ENCODE data around the gene CDC42EP5. TPM values are rescaled to one million over a fixed set of nuclear protein-coding genes. Genes with fewer than 3 reads are reported as not detected.

The CDC42EP5 gene
- total RNA-seq, 1 donor from 2014 or later = 4.7 TPM

Other genes starting within 250 kb of the CDC42EP5 start
- gene LILRA6, start 230.5 kb downstream of the CDC42EP5 start, total RNA-seq = not detected in 2 replicates
- gene LILRB5, start 216.0 kb downstream of the CDC42EP5 start, total RNA-seq = not detected in 2 replicates
- gene LILRB2, start 192.2 kb downstream of the CDC42EP5 start, total RNA-seq = not detected in 2 replicates
- gene LILRA5, start 160.1 kb downstream of the CDC42EP5 start, total RNA-seq = not detected in 2 replicates
- not detected in 2 replicates for gene LILRA4, start 134.1 kb downstream of the CDC42EP5 start, total RNA-seq
- gene LAIR1, start 108.4 kb downstream of the CDC42EP5 start, total RNA-seq = not detected in 2 replicates
- not detected in 2 replicates for gene TTYH1, start 57.8 kb downstream of the CDC42EP5 start, total RNA-seq
- 26.7 and 52.5 TPM in 2 replicates for gene LENG8, start 24.1 kb downstream of the CDC42EP5 start, total RNA-seq
- 7.7 and 9.6 TPM in 2 replicates for gene LENG9, start 9.5 kb downstream of the CDC42EP5 start, total RNA-seq
- not detected in 2 replicates for gene LAIR2, start 29.5 kb upstream of the CDC42EP5 start, total RNA-seq
- not detected in 2 replicates for gene LILRA2, start 100.5 kb upstream of the CDC42EP5 start, total RNA-seq
- gene LILRA1, start 120.3 kb upstream of the CDC42EP5 start, total RNA-seq = not detected in 2 replicates
- not detected in 2 replicates for gene LILRB1, start 157.2 kb upstream of the CDC42EP5 start, total RNA-seq
- gene LILRB4, start 189.7 kb upstream of the CDC42EP5 start, total RNA-seq = not detected in 2 replicates

Measured in renal cortical epithelial cell (primary cell).